Transverse colon (tissue), 4 donors: ENCODE data around the gene LRP1B.

Experiments used
- CTCF ChIP-seq, 5 experiments: fragments of 200-600 bp in 3 of 5; fragments of 450-650 bp in 2 of 5; sonication (generic) in 3 of 5; IDR thresholded peaks; 1 replicate in 2 of 5; 2 replicates in 3 of 5; pipeline ENCODE4 v1.5.1; 2016 to 2017; ENCODE audit warnings: antibody characterized with exemption in 5 of 5, inconsistent platforms in 3 of 5, mild to moderate bottlenecking in 2 of 5, moderate library complexity in 1 of 5
- POLR2AphosphoS5 ChIP-seq, 3 donors: sonication (generic); formaldehyde crosslinking; IDR thresholded peaks; one replicate each; pipeline ENCODE4 v1.6.1; 2016; ENCODE audit warnings: antibody characterized with exemption in 3 of 3

DNA sequence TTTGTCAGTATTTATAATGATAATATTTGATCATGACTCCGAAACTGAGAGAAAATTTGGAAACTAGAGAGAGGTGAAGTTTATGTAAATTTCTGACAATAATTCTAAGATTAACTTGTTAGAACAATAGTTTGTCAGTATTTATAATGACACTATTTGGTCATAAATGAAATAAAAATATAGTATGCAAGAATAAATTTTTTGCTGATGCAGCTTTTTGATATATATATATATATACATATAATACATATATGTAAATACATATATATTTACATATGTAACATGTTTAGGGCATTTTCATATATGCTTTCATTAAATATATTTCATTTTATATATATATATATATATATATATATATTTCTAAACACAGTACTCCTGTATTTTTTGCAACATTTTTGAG, 1158.1 kb downstream of the LRP1B start:
- TF ChIP-seq CTCF (IDR thresholded peaks at IDR 0.05) (no peak), POLR2AphosphoS5 (IDR thresholded peaks at IDR 0.05) (no peak)
